Raji (cell line): ENCODE results near the gene VEGFA.

Experiments
- POLR2A ChIP-seq: IDR thresholded peaks from 2 replicates; pipeline ENCODE4 v1.6.1; 2011; ENCODE audit warnings: low read depth, low read length, control low read depth; ENCODE audit not compliant: insufficient read depth

VEGFA gene

GRCh38 chr6:43807228-43808061, 37.4 kb downstream of the VEGFA start:
- TF ChIP-seq POLR2A: no peak

- no peak for TF ChIP-seq POLR2A
Observed at GRCh38 chr6:43808412-43808811, 38.4 kb downstream of the VEGFA start.

GRCh38 chr6:43809417-43810305, 39.6 kb downstream of the VEGFA start:
- no peak for TF ChIP-seq POLR2A

- TF ChIP-seq POLR2A: no peak
Observed at GRCh38 chr6:43810965-43811732, 41.1 kb downstream of the VEGFA start.

- TF ChIP-seq POLR2A: no peak
Observed at GRCh38 chr6:43811733-43812099, 41.7 kb downstream of the VEGFA start.

GRCh38 chr6:43812850-43813578, 43.0 kb downstream of the VEGFA start:
- no peak for TF ChIP-seq POLR2A

- no peak for TF ChIP-seq POLR2A
Observed at GRCh38 chr6:43814111-43814510, 44.1 kb downstream of the VEGFA start.

- no peak for TF ChIP-seq POLR2A
Observed at GRCh38 chr6:43814865-43815264, 44.9 kb downstream of the VEGFA start.

- no peak for TF ChIP-seq POLR2A
Observed at GRCh38 chr6:43817192-43817591, 47.2 kb downstream of the VEGFA start.

GRCh38 chr6:43819958-43820357, 49.9 kb downstream of the VEGFA start:
- no peak for TF ChIP-seq POLR2A

GRCh38 chr6:43820486-43820885, 50.5 kb downstream of the VEGFA start:
- no peak for TF ChIP-seq POLR2A

- TF ChIP-seq POLR2A: no peak
Observed at GRCh38 chr6:43821101-43821886, 51.3 kb downstream of the VEGFA start.

- no peak for TF ChIP-seq POLR2A
Observed at GRCh38 chr6:43823390-43823789, 53.4 kb downstream of the VEGFA start.
